HG02610 (cell line): ENCODE measurements around the gene UBE2R2.
"Not testable (repeated sequence)": the region's sequence is repeated elsewhere in the genome, so short reads cannot be mapped to it uniquely, and the experiment has no call there.

Experiments used
- ATAC-seq: cut with Tn5 transposase; IDR thresholded peaks from one replicate; pipeline ENCODE4 v1.9.1; 2021; ENCODE audit warnings: mild to moderate bottlenecking, moderate library complexity; ENCODE audit not compliant: unreplicated experiment

UBE2R2 gene

GRCh38 chr9:33816327-33817252 is at the start of gene UBE2R2:
UBE2R2 (plus strand) TSS chr9:33817160; CDS start chr9:33817758, 598 bp downstream.
- peak; percentile 59 for ATAC-seq

DNA sequence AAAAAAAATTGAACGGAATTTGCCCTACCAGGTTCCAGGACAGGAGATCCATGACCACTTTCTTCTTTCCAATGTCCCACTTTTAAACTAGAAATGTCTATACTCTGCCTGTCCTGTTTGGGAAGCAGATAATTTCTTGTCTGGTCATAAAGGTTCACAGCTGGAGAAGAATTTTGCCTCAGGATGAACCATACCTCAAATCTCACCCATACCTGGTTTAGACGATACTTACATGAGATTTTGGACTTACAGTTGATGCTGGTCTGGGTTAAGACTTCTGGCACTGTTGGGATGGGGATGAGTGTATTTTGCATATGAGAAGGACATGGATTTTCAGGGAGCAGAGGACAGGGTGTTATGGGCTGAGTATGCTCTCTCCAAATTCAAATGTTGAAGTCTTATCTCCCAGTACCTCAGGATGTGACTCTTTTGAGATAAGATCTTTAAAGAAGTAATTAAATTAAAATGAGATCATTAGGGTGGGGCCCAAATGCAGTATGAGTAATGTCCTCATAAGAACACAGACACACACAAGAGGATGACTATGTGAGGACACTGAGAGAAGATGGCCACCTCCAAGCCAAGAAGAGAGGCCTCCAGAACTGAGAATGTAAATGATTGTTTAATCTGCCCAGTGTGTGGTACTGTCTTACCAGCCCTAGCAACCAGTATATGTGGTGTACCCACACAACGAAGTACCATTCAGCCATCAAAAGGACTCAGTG is 46.6 kb upstream of the UBE2R2 start:
- ATAC-seq: not testable (repeated sequence)

- not testable (repeated sequence) for ATAC-seq
Measured at GRCh38 chr9:33773135-33773534, 43.8 kb upstream of the UBE2R2 start.

GRCh38 chr9:33774074-33774659 is 42.8 kb upstream of the UBE2R2 start:
- not testable (repeated sequence) for ATAC-seq

DNA sequence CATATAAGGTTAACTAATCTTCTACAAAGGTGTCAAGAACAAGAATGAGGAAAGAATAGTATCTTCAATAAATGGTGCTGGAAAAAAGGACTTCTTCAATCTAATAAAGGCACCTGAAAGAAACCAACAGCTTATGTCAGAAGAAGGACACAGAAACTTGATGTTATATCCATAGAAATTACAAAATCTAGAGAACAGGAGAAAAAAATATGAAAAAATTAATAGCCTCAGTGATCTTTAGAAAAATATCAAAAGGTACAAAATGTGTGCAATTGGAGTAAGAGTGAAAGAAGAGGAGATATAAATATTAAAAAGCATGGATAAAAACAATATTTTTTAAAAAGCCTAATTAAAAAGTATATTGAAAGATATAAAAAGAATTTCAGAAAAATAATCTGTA is 40.4 kb upstream of the UBE2R2 start:
- no peak for ATAC-seq

DNA sequence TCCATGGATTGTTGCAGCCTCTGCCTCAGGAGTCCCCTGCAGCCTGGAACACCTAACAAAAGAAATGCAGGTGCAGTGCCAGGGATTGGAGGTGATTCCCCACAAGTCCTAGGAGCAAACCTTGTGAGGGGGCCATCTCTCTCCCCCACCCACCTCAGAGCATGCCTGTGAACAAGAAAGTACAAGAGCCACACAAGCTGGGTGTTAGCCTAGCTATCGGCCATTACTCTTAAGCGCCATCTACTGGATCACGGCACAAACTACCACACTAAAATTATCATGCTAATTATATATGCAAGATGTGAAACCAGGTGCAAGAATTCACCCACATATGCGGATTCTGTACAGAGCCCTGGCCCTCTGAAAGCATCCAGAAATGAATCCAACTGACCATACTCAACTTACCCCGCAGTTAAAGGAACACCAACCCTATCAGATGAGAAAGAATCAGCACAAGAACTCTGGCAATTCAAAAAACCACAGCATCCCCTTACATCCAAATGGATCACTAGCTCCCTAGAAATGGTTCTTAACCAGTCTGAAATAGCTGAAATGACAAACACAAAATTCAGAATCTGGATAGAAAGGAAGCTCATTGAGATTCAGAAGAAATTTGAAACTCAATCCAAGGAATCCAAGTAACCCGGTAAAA is 38.1 kb upstream of the UBE2R2 start:
- peak; percentile 58 for ATAC-seq

DNA sequence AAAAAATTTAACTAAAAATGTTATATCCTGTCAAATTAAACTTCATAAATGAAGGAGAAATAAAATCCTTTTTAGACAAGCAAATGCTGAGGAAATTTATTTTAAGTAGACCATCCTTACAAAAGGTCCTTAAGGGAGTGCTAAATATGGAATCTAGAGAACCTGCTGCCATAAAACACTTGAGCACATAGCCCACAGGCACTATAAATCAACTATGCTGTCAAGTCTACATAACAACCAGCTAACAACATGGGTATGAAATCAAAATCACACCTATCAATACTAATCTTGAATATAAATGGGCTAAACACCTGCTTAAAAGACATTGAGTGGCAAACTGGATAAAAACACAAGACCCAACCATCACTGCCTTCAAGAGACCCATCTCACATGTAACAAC is 36.7 kb upstream of the UBE2R2 start:
- ATAC-seq: no peak

DNA sequence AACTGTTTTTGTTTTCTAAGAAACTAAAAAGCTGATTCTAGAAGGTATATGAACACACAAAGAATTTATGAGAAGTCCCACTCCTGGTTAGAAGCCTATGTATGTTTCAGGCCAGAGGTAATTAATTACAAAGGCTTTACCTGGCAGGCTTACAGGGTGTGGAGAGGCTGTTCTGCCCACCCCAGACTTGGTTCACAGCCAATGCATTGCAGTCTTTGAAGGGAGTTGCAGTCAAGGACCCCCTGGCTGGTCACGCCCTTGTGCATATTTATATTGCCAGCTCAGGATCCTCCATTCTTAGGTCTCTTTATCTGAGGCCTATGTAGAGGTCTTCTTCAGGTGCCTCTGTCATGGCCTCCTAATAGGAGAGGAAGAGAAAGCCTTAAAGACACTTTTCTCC is 35.2 kb upstream of the UBE2R2 start:
- no peak for ATAC-seq

DNA sequence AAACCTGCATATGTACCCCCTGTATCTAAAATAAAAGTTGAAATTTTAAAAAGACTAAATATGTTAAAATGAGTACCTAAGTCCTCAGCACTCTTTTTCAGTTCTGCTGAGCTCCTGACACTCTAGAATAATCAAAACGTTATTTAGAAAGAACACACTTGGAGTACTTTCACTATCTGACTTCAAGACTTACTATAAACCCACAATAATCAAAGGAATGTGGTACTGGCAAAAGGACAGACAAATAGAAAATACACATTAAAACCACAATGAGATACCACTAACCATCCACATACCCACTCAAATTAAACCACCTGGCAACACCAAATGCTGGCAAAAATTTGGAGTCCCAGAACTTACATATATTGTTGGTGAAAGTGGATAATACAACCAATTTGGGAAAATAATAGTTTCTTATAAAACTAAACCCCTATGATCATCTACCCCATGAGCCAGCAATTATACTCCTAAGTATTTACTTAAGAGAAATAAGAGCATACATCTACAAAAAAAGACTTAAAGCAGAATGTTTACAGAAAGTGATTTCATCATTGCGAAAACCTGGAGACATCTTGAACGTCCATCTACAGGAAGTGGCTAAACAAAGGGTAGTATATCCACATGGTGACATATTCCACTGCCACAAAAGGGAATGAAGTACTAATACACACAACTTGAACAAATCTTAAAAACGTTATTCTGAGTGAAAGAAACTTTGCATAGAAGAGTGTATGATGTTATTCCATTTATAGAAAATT is 34.4 kb upstream of the UBE2R2 start:
- no peak for ATAC-seq

DNA sequence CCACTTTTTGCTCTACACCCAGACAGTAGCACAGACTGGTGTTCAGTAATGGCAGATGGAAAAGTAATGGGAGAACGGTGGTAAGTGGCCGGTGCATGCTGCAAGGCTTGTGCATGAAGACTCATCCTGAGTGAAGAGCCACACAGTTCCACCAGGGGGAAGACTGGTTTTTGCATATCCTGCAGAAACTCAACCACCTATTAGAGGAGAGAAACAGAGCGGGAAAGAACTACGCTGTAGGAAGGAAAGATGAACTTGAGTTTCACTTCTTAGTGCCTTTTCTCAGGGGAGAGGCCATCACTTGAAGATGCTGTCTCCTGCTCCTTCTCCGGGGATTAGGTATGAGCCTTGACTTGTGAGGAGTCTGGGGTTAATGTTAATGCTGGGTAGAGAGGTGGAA is 31.0 kb upstream of the UBE2R2 start:
- ATAC-seq: no peak

DNA sequence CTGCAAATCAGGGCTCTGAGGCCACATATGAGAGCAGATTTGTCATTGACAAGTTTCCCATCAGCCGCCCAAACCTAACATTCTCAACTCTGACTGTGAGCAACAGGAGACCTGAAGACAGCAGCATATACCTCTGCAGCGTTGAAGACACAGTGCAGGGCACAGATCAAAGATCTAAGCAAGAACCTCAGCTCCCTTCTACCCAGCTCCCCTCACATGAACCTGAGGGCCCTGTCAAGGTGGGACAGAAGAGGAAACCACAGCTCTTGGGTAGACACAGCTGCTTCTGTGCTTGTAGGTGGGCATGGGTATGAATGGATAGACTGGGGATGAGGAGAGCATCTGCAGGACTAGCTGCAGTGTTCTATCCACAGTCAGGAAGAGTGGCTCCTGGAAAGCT is 30.3 kb upstream of the UBE2R2 start:
- ATAC-seq: no peak

DNA sequence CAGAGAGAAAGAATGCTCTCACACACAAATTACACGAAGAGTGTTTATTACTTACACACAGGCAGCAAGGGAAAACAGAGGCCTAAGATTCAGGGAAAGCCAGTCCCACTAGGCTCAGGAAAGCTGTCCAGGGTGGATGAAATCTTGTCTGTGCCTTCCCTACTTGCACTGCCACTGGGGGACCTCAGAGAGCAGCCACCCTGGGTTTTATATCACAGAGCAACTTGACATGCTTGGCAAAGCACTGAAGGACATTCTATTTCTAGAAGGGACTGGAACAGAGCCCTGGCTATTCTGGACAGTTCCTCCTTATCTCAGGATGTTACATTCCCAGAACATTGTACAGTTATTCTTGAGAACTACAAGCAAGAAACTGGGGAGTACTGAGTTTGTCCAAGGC is 29.1 kb upstream of the UBE2R2 start:
- no peak for ATAC-seq

DNA sequence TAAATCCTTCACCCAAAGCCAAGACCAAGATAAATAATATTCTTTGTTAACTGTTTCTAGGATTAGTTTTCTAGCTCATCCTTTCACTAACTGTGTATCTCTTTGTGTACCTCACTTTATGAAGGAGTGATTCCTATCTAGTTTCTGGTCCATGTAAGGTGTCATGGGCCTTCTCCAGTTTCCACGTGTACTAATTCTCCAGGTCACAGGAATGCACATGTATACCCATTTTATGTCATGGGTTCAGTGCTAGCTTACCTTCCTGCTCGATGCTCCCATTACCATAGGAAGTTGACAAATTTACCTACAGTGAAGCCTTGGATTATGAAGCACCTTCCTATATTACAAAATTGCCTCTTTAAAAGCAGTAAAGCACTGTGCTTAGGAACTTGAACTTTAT is 27.5 kb upstream of the UBE2R2 start:
- ATAC-seq: not testable (repeated sequence)

GRCh38 chr9:33791117-33791516 is 25.8 kb upstream of the UBE2R2 start:
- ATAC-seq: no peak

GRCh38 chr9:33793496-33793895 is 23.5 kb upstream of the UBE2R2 start:
- ATAC-seq: not testable (repeated sequence)

DNA sequence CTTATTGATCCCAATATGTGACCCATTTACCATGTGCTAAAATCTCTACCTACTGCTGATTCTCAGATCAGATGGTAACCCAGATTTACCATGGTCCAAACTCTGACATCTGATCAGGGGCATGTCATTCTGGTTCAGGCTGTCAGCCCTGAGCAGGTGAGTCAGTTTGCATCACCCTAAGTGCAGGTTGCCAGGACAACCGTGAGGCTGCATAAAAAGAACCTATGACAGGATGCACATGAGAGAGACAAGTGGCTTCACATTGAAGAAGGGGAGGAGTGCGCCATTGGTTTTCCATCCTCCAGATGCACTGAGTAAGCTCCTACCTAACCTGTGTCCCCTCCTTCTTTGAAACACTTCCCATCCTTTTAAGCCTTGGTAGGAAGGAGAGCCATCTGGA is 22.4 kb upstream of the UBE2R2 start:
- no peak for ATAC-seq

DNA sequence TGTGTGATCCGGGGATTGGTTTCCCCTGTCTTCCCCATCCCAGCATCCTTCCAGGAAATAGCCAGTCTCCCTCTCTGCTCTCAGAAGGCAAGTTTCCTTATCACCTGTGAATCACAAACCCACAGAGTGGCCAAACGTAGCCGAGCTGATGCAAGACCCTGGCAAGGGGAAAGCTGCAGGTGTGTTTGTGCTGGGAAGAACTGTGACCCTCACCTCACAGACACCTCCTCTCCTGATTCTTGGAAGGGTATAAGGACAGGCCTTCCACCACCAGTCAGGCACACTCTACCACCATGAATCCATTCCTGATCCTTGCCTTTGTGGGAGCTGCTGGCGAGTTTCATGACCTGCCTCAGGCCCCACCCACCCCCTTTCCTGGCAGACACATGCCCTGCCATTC is 21.7 kb upstream of the UBE2R2 start, which contains the start of gene PRSS3:
TSS of gene PRSS3 (plus strand) at position 281 of the 400 bp plus-strand sequence. CDS start at position 294, 13 bp downstream.
- no peak for ATAC-seq

GRCh38 chr9:33795819-33796218 is 21.1 kb upstream of the UBE2R2 start:
- ATAC-seq: peak; percentile 41

DNA sequence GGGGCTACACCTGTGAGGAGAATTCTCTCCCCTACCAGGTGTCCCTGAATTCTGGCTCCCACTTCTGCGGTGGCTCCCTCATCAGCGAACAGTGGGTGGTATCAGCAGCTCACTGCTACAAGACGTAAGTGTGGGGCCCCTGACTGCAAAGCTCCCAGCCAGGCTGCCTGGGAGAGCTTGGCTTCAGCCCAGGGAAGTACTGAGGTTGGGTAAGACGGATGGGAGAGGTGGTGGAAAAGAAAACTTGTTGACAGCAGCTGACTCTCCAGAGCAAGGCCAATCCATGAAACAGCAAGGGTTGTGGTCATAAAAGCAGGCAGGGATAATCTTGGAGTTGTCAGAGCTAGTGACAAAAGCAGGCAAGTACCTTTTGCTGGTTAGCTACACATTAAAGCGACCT is 20.3 kb upstream of the UBE2R2 start:
- ATAC-seq: not testable (repeated sequence)

DNA sequence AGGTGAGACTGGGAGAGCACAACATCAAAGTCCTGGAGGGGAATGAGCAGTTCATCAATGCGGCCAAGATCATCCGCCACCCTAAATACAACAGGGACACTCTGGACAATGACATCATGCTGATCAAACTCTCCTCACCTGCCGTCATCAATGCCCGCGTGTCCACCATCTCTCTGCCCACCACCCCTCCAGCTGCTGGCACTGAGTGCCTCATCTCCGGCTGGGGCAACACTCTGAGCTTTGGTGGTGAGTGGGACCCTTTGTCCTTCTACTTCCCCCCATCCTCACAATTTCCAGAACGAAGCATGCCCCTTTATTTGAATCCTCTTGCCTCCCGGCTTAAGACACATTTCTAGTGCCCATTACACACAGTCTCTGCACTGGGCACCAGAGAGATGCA is 19.1 kb upstream of the UBE2R2 start:
- no peak for ATAC-seq
